Posterior vena cava (tissue), 2 donors: ENCODE measurements around the gene CTAGE8. TPM values are rescaled to one million over a fixed set of nuclear protein-coding genes. Genes with fewer than 3 reads are reported as not detected.
A peak's percentile ranks its signal among the peaks of the same experiment; 100 is the strongest.
"Not testable (repeated sequence)": the region's sequence is repeated elsewhere in the genome, so short reads cannot be mapped to it uniquely, and the experiment has no call there.

Experiments
- DNase-seq: peaks from one replicate; pipeline ENCODE4 v3.0.0-alpha.2; 2020; ENCODE audit warnings: low spot score
- intact Hi-C, 2 donors: fragments of 100-400 bp; cut with DNase I; formaldehyde crosslinking; loops; one replicate each; pipeline versions ENCODE4 v1.14.1 to v1.14.2; 2022 to 2023
- total RNA-seq, 2 donors: library from RNA; stranded (reverse); fragmentation: NEBNext Ultra II Directional; extraction: Animal tissue kit (Norgen Biotek cat#: 25700); gene quantifications; one replicate each; pipeline ENCODE4 v1.2.1, GENCODE V29; 2021
- donor health status: DM: yes; HTN: yes; CAD: no.
- donor health status: DM: yes; HTN: yes; CAD: no.

The CTAGE8 gene
- total RNA-seq, 2 donors from 2014 or later: 0.60 to 1.5 TPM

GRCh38 chr7:144262128-144262527, 7.0 kb downstream of the CTAGE8 start:
- DNase-seq, intact Hi-C loops: not testable (repeated sequence)

- intact Hi-C loops, DNase-seq: not testable (repeated sequence)
Measured at GRCh38 chr7:144259067-144259466, 10.0 kb downstream of the CTAGE8 start.

GRCh38 chr7:144256112-144256511, 13.0 kb downstream of the CTAGE8 start:
- DNase-seq: no peak

GRCh38 chr7:144255471-144255897, 13.6 kb downstream of the CTAGE8 start:
- intact Hi-C loops: no loop called here
- no peak for DNase-seq

More at GRCh38 chr7:144256112-144256511, 13.0 kb downstream of the CTAGE8 start:
- intact Hi-C loops: no loop called here

GRCh38 chr7:144252307-144252706, 16.8 kb downstream of the CTAGE8 start:
- DNase-seq, intact Hi-C loops: not testable (repeated sequence)

- intact Hi-C loops, DNase-seq: not testable (repeated sequence)
Measured at GRCh38 chr7:144247674-144248330, 21.3 kb downstream of the CTAGE8 start.

- intact Hi-C loops, DNase-seq: not testable (repeated sequence)
Measured at GRCh38 chr7:144246967-144247366, 22.1 kb downstream of the CTAGE8 start.

- intact Hi-C loops: not testable (repeated sequence)
Measured at GRCh38 chr7:144245372-144245771, 23.7 kb downstream of the CTAGE8 start.

GRCh38 chr7:144239365-144239764, 29.7 kb downstream of the CTAGE8 start, which contains the start of gene OR2A42:
OR2A42 (minus strand) TSS chr7:144239605; CDS start chr7:144232843, 6,762 bp downstream.
- intact Hi-C loops, DNase-seq: not testable (repeated sequence)

More at GRCh38 chr7:144245372-144245771, 23.7 kb downstream of the CTAGE8 start:
- DNase-seq: not testable (repeated sequence)

- intact Hi-C loops: not testable (repeated sequence)
Measured at GRCh38 chr7:144238530-144239082, 30.5 kb downstream of the CTAGE8 start.

GRCh38 chr7:144233039-144233438, 36.0 kb downstream of the CTAGE8 start:
- intact Hi-C loops, DNase-seq: not testable (repeated sequence)

More at GRCh38 chr7:144238530-144239082, 30.5 kb downstream of the CTAGE8 start:
- not testable (repeated sequence) for DNase-seq

GRCh38 chr7:144231027-144231426, 38.1 kb downstream of the CTAGE8 start:
- DNase-seq, intact Hi-C loops: not testable (repeated sequence)

GRCh38 chr7:144228810-144229209, 40.3 kb downstream of the CTAGE8 start:
- intact Hi-C loops, DNase-seq: not testable (repeated sequence)

- intact Hi-C loops, DNase-seq: not testable (repeated sequence)
Measured at GRCh38 chr7:144226866-144227265, 42.2 kb downstream of the CTAGE8 start.

- DNase-seq, intact Hi-C loops: not testable (repeated sequence)
Measured at GRCh38 chr7:144223675-144224074, 45.4 kb downstream of the CTAGE8 start.

GRCh38 chr7:144220531-144220930, 48.6 kb downstream of the CTAGE8 start:
- intact Hi-C loops, DNase-seq: not testable (repeated sequence)

- DNase-seq, intact Hi-C loops: not testable (repeated sequence)
Measured at GRCh38 chr7:144219149-144219548, 49.9 kb downstream of the CTAGE8 start.

GRCh38 chr7:144218581-144218980, 50.5 kb downstream of the CTAGE8 start:
- intact Hi-C loops: not testable (repeated sequence)
- peak; percentile 7 for DNase-seq

- intact Hi-C loops, DNase-seq: not testable (repeated sequence)
Measured at GRCh38 chr7:144217200-144217599, 51.9 kb downstream of the CTAGE8 start.
